Measurements from ENCODE around the gene WNT4.
A peak's percentile ranks its signal among the peaks of the same experiment; 100 is the strongest.

The WNT4 gene

DNA sequence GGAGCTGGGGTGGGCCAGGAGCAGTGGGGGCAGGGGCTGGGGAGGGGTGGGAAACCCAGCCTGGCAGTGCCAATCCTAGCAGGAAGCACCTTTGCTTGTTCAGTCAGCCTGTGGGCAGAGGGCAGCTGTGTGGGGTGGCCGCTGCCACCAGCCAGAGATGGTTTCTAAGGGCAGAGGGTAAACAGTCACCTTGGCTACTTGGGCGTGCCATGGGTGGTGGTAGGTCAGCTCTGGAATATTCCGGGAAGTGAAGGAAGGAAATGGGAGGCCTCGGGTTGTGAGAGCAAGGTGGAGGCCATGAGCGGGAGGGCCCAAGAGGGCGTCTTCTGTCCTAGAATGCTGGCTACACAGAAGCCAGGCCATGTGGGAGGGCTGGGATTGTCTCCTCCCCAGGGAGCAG, 20.7 kb upstream of the WNT4 start:
- Histone ChIP-seq H3K27ac (ENCODE audit: low read length) (no peak overlapping the region), H3K4me3 (ENCODE audit: low read length in 2 of 2) (no peak overlapping the region), H3K4me1 (ENCODE audit: control insufficient read depth, insufficient read depth, low read length) (no peaks in the 10 kb centered on the region), H3K9ac (ENCODE audit: low read length in 2 of 2) (no peak overlapping the region), H3K36me3 (ENCODE audit: control insufficient read depth in 2 of 2, insufficient read depth in 2 of 2, low read length in 2 of 2) (no peaks in the 10 kb centered on the region), H3K9me3 (ENCODE audit: control insufficient read depth in 2 of 2, low read length in 2 of 2) (no peaks in the 10 kb centered on the region), H3K27me3 (ENCODE audit: control insufficient read depth in 1 of 2, insufficient read depth in 2 of 2, low read length in 2 of 2) (no peaks in the 10 kb centered on the region)

- H3K9ac ChIP-seq (ENCODE audit: low read length in 2 of 2), result no peak overlapping the region
- H3K27ac ChIP-seq (ENCODE audit: low read length), result no peak overlapping the region
- H3K4me1 ChIP-seq (ENCODE audit: control insufficient read depth, insufficient read depth, low read length), result no peaks in the 10 kb centered on the region
- no peaks in the 10 kb centered on the region for H3K36me3 ChIP-seq (ENCODE audit: control insufficient read depth in 2 of 2, insufficient read depth in 2 of 2, low read length in 2 of 2)
- no peaks in the 10 kb centered on the region for H3K9me3 ChIP-seq (ENCODE audit: control insufficient read depth in 2 of 2, low read length in 2 of 2)
- H3K4me3 ChIP-seq (ENCODE audit: low read length in 2 of 2), result no peak overlapping the region
- H3K27me3 ChIP-seq (ENCODE audit: control insufficient read depth in 1 of 2, insufficient read depth in 2 of 2, low read length in 2 of 2), result no peaks in the 10 kb centered on the region
These were observed 20.2 kb upstream of the WNT4 start for GRCh38 chr1:22163137-22163536.

DNA sequence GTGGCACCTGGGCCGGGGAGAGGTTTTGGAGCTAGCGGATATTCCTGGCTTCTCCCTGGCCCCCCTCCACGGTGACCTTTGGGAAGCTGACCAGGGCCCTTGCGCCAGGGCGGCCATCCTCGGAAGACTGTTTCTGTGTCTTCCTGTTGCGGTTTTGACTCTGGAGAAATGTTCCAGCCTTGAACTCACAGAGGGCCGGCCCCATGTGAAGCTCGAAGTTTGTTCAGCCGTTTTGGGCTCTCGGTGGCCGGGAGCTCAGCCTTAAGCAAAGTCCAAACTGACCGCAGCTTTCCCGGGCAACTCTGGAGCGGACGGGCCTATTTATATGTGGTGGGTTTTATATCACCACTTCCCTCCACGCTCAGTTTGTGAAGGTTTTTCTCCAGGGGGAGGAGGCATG, 17.0 kb upstream of the WNT4 start:
- no peaks in the 10 kb centered on the region for H3K9me3 ChIP-seq (ENCODE audit: control insufficient read depth in 2 of 2, low read length in 2 of 2)
- H3K9ac ChIP-seq (ENCODE audit: low read length in 2 of 2), result no peak overlapping the region
- no peaks in the 10 kb centered on the region for H3K4me1 ChIP-seq (ENCODE audit: control insufficient read depth, insufficient read depth, low read length)
- H3K36me3 ChIP-seq (ENCODE audit: control insufficient read depth in 2 of 2, insufficient read depth in 2 of 2, low read length in 2 of 2), result no peaks in the 10 kb centered on the region
- H3K27me3 ChIP-seq (ENCODE audit: control insufficient read depth in 1 of 2, insufficient read depth in 2 of 2, low read length in 2 of 2), result no peaks in the 10 kb centered on the region
- H3K4me3 ChIP-seq (ENCODE audit: low read length in 2 of 2), result no peak overlapping the region
- no peak overlapping the region for H3K27ac ChIP-seq (ENCODE audit: low read length)

DNA sequence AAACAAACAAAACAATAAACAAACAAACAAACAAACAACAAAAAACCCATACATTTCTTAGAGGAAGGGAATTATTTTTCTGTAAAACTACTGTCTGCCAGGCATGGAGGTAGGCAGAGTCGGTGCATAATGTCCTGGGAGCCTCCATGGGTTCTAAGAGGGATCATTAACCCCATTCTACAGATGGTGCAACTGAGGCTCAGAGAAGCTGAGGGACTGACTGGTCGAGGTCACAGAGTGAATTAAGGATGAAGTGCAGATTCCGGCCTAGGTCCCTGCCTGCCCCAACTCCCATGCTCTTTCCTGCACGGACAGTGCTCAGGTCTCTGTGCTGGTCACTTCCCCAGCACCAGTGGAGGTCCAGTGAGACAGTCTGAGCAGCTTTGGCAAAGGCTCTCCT, 15.8 kb upstream of the WNT4 start:
- Histone ChIP-seq H3K4me3 (ENCODE audit: low read length in 2 of 2) (no peak overlapping the region), H3K4me1 (ENCODE audit: control insufficient read depth, insufficient read depth, low read length) (no peaks in the 10 kb centered on the region), H3K27me3 (ENCODE audit: control insufficient read depth in 1 of 2, insufficient read depth in 2 of 2, low read length in 2 of 2) (no peaks in the 10 kb centered on the region), H3K9me3 (ENCODE audit: control insufficient read depth in 2 of 2, low read length in 2 of 2) (no peaks in the 10 kb centered on the region), H3K36me3 (ENCODE audit: control insufficient read depth in 2 of 2, insufficient read depth in 2 of 2, low read length in 2 of 2) (no peaks in the 10 kb centered on the region), H3K27ac (ENCODE audit: low read length) (no peak overlapping the region), H3K9ac (ENCODE audit: low read length in 2 of 2) (no peak overlapping the region)

- H3K36me3 ChIP-seq (ENCODE audit: control insufficient read depth in 2 of 2, insufficient read depth in 2 of 2, low read length in 2 of 2), result no peaks in the 10 kb centered on the region
- no peaks in the 10 kb centered on the region for H3K9me3 ChIP-seq (ENCODE audit: control insufficient read depth in 2 of 2, low read length in 2 of 2)
- no peak overlapping the region for H3K4me3 ChIP-seq (ENCODE audit: low read length in 2 of 2)
- no peak overlapping the region for H3K27ac ChIP-seq (ENCODE audit: low read length)
- no peaks in the 10 kb centered on the region for H3K27me3 ChIP-seq (ENCODE audit: control insufficient read depth in 1 of 2, insufficient read depth in 2 of 2, low read length in 2 of 2)
- H3K4me1 ChIP-seq (ENCODE audit: control insufficient read depth, insufficient read depth, low read length), result no peaks in the 10 kb centered on the region
- H3K9ac ChIP-seq (ENCODE audit: low read length in 2 of 2), result no peak overlapping the region
These were observed 14.6 kb upstream of the WNT4 start for GRCh38 chr1:22157359-22157966.

DNA sequence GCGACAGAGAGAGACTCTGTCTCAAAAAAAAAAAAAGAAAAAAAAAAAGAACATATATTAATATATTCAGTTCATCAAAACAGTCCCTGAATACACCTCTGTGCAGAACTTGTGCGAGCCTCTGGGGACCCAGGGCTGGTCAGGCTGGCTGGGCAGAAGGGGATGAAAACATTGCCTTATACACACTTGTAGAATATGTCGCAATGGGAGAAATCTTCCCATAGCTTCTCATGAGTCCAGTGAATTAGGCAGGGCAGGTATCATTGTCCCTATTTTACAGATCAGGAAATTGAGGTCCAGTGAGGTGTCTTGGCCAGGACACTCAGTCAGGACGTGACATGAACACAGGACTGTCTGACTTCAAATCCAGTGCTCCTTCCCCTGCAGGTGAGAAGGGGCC, 12.6 kb upstream of the WNT4 start:
- Histone ChIP-seq H3K36me3 (ENCODE audit: control insufficient read depth in 2 of 2, insufficient read depth in 2 of 2, low read length in 2 of 2) (no peaks in the 10 kb centered on the region), H3K4me1 (ENCODE audit: control insufficient read depth, insufficient read depth, low read length) (no peaks in the 10 kb centered on the region), H3K4me3 (ENCODE audit: low read length in 2 of 2) (no peak overlapping the region), H3K27me3 (ENCODE audit: control insufficient read depth in 1 of 2, insufficient read depth in 2 of 2, low read length in 2 of 2) (no peaks in the 10 kb centered on the region), H3K9me3 (ENCODE audit: control insufficient read depth in 2 of 2, low read length in 2 of 2) (no peaks in the 10 kb centered on the region), H3K9ac (ENCODE audit: low read length in 2 of 2) (no peak overlapping the region), H3K27ac (ENCODE audit: low read length) (no peak overlapping the region)

GRCh38 chr1:22154626-22155025, 11.7 kb upstream of the WNT4 start:
- Histone ChIP-seq H3K36me3 (ENCODE audit: control insufficient read depth in 2 of 2, insufficient read depth in 2 of 2, low read length in 2 of 2) (no peaks in the 10 kb centered on the region), H3K4me1 (ENCODE audit: control insufficient read depth, insufficient read depth, low read length) (no peaks in the 10 kb centered on the region), H3K27ac (ENCODE audit: low read length) (no peak overlapping the region), H3K27me3 (ENCODE audit: control insufficient read depth in 1 of 2, insufficient read depth in 2 of 2, low read length in 2 of 2) (no peaks in the 10 kb centered on the region), H3K4me3 (ENCODE audit: low read length in 2 of 2) (no peak overlapping the region), H3K9ac (ENCODE audit: low read length in 2 of 2) (no peak overlapping the region), H3K9me3 (ENCODE audit: control insufficient read depth in 2 of 2, low read length in 2 of 2) (no peaks in the 10 kb centered on the region)

- no peaks in the 10 kb centered on the region for H3K36me3 ChIP-seq (ENCODE audit: control insufficient read depth in 2 of 2, insufficient read depth in 2 of 2, low read length in 2 of 2)
- no peak overlapping the region for H3K27ac ChIP-seq (ENCODE audit: low read length)
- H3K9ac ChIP-seq (ENCODE audit: low read length in 2 of 2), result no peak overlapping the region
- no peaks in the 10 kb centered on the region for H3K9me3 ChIP-seq (ENCODE audit: control insufficient read depth in 2 of 2, low read length in 2 of 2)
- no peaks in the 10 kb centered on the region for H3K4me1 ChIP-seq (ENCODE audit: control insufficient read depth, insufficient read depth, low read length)
- H3K4me3 ChIP-seq (ENCODE audit: low read length in 2 of 2), result no peak overlapping the region
- H3K27me3 ChIP-seq (ENCODE audit: control insufficient read depth in 1 of 2, insufficient read depth in 2 of 2, low read length in 2 of 2), result no peaks in the 10 kb centered on the region
These were observed 11.0 kb upstream of the WNT4 start for GRCh38 chr1:22153660-22154437.

DNA sequence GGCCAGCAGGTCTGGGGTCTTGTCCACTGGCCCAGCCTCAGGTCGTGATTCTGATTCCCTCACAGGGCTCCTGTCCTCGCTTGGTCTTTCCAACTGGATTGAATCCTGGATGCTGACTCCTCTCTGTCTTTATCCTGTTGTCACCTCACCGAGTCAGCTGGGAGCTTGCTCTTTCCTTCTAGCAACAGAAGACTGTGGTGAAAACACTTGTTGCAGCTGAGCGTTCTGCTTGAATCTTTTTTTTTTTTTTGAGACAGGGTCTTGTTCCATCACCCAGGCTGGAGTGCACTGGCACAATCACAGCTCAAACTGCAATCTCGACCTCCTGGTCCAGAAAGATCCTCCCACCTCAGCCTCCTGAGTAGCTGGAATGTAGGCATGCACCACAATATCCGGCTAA, 8.0 kb upstream of the WNT4 start:
- H3K27ac ChIP-seq (ENCODE audit: low read length), result no peak overlapping the region
- no peak overlapping the region for H3K4me3 ChIP-seq (ENCODE audit: low read length in 2 of 2)
- no peak overlapping the region for H3K9ac ChIP-seq (ENCODE audit: low read length in 2 of 2)
- H3K9me3 ChIP-seq (ENCODE audit: control insufficient read depth in 2 of 2, low read length in 2 of 2), result no peaks in the 10 kb centered on the region
- H3K36me3 ChIP-seq (ENCODE audit: control insufficient read depth in 2 of 2, insufficient read depth in 2 of 2, low read length in 2 of 2), result no peaks in the 10 kb centered on the region
- peaks cover 0 to 5% of the 10 kb centered on the region in 2 donors for H3K27me3 ChIP-seq (ENCODE audit: control insufficient read depth in 1 of 2, insufficient read depth in 2 of 2, low read length in 2 of 2)
- H3K4me1 ChIP-seq (ENCODE audit: control insufficient read depth, insufficient read depth, low read length), result no peaks in the 10 kb centered on the region

- Histone ChIP-seq H3K27ac (ENCODE audit: low read length) (no peak overlapping the region), H3K9ac (ENCODE audit: low read length in 2 of 2) (no peak overlapping the region), H3K4me1 (ENCODE audit: control insufficient read depth, insufficient read depth, low read length) (peaks cover 14% of the 10 kb centered on the region), H3K9me3 (ENCODE audit: control insufficient read depth in 2 of 2, low read length in 2 of 2) (no peaks in the 10 kb centered on the region), H3K36me3 (ENCODE audit: control insufficient read depth in 2 of 2, insufficient read depth in 2 of 2, low read length in 2 of 2) (no peaks in the 10 kb centered on the region), H3K4me3 (ENCODE audit: low read length in 2 of 2) (peak overlapping the region; percentile 41 to 71), H3K27me3 (ENCODE audit: control insufficient read depth in 1 of 2, insufficient read depth in 2 of 2, low read length in 2 of 2) (peaks cover 0 to 20% of the 10 kb centered on the region in 2 donors)
These were observed 407 bp downstream of the WNT4 start for GRCh38 chr1:22142315-22143064.

All from stomach smooth muscle (tissue), 2 donors.